GM21390 (cell line): ENCODE measurements around the gene EPB41L2.
"Not testable (repeated sequence)": the region's sequence is repeated elsewhere in the genome, so short reads cannot be mapped to it uniquely, and the experiment has no call there.

Experiments used
- ATAC-seq: cut with Tn5 transposase; IDR thresholded peaks from one replicate; pipeline ENCODE4 v1.9.1; 2021; ENCODE audit not compliant: unreplicated experiment

The EPB41L2 gene

GRCh38 chr6:131063028-131063763, at the start of gene EPB41L2:
EPB41L2 (minus strand) TSS chr6:131063245; CDS start chr6:130956485, 106,760 bp downstream.
- ATAC-seq, result peak; percentile 72

DNA sequence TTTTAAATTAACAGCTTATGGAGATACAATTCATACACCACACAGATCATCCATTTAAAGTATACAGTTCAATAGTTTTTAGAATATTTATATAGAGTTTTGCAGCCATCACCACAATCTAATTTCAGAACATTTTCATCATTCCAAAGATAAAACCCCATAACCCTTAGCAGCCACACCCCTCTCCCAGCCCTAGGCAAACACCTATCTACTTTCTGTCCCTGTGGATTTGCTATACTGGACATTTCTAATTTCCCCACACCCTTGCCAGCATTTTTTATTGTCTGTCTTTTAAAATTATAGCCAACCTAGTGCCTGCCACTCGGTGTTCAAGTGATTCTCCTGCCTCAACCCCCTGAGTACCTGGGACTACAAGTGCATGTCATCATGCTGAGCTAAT, 49.2 kb upstream of the EPB41L2 start:
- ATAC-seq, result no peak

DNA sequence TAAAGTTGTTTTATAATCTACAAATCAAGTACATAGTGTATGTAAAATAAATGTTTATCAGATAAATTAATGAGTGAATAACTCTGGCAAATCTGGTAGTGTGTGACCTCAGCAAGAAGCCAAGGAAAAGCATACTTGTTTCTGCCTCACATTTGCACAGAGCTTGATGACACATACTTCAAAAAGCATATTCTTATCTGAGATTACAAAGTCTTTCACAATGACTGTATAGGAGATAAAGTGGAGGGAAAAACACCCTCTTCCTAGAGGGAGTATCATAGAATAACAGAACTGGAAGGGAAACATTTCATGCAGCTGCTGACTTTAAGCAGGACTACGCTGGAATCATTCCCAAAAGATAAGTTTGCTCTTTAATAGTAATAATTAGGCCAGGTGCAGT, 44.1 kb upstream of the EPB41L2 start:
- ATAC-seq, result no peak

DNA sequence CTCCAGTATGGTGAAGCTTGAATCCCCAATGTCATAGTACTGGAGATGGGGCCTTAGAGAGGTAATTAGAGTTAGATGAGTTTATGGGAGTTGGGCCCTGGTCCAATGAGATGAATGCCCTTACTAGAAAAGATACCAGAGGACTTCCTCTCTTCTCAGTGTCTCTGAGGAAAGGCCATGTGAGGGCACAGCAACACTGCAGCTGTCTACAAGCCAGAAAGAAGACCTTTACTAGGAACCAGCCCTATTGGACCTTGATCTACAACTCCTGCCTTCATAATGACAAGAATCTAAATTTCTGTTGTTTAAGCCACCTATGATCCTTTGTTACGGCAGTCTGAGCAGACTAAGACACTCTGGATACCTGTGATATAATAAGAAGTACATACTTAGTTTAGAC, 40.9 kb upstream of the EPB41L2 start:
- ATAC-seq, result no peak

DNA sequence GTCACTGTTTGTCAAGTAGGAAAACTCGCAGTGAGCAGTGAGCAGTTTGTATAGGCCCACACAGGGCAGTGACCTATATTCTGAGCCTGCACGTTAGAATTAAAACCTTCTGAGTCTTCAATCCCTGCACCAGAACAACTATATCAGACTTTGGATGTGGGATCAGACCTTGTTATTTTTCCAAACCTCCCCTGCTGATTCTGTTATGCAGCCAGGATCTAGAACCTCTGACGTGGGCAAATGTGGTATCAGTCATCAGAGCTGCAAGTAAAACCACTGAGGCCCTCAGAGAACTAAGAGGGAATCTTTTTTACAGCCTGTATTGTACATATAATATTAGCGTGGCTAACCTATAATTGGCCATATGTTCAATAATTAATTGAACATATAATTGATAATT, 40.3 kb upstream of the EPB41L2 start:
- ATAC-seq, result no peak

- ATAC-seq, result no peak
Observed at GRCh38 chr6:131101911-131102680, 39.1 kb upstream of the EPB41L2 start.

DNA sequence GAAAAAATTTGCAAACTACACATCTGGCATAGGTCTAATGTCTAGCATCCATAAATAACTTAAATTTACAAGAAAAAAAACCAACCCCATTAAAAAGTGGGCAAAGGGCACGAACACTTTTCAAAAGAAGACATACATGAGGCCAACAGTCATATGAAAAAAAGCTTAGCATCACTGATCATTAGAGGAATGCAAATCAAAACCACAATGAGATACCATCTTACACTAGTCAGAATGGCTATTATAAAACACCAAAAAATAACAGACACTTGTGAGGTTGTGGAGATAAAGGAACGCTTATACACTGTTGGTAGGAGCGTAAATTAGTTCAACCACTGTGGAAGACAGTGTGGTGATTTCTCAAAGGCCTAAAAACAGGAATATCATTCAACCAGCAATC, 33.7 kb upstream of the EPB41L2 start:
- no peak for ATAC-seq

- no peak for ATAC-seq
Observed at GRCh38 chr6:131093334-131093733, 30.3 kb upstream of the EPB41L2 start.

DNA sequence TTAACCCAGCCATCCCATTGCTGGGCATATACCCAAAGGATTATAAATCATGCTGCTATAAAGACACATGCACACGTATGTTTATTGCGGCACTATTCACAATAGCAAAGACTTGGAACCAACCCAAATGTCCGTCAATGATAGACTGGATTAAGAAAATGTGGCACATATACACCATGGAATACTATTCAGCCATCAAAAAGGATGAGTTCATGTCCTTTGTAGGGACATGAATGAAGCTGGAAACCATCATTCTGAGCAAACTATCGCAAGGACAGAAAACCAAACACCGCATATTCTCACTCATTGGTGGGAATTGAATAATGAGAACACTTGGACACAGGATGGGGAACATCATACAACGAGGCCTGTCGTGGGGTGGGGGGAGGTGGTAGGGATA, 28.9 kb upstream of the EPB41L2 start:
- ATAC-seq, result not testable (repeated sequence)

- not testable (repeated sequence) for ATAC-seq
Observed at GRCh38 chr6:131090339-131090738, 27.3 kb upstream of the EPB41L2 start.

DNA sequence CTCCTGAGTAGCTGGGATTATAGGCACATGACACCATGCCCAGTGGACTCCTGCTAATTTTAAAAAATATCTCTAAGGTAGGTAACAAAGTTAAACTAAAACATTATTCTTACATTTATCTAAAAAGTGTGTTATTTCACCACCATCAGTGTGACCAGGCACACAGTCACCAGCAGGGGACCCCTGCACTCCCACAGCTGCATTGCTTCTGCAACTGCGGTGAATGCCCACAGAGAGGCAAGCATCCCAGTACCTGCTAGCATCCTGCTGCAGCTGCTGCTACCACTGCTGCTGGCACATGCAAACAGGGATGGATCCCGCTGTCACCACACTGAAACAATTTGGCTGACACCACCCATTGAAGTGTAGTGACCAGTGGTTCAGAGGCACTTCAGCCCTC, 21.9 kb upstream of the EPB41L2 start:
- ATAC-seq, result no peak

GRCh38 chr6:131083687-131084086, 20.6 kb upstream of the EPB41L2 start:
- ATAC-seq, result no peak

DNA sequence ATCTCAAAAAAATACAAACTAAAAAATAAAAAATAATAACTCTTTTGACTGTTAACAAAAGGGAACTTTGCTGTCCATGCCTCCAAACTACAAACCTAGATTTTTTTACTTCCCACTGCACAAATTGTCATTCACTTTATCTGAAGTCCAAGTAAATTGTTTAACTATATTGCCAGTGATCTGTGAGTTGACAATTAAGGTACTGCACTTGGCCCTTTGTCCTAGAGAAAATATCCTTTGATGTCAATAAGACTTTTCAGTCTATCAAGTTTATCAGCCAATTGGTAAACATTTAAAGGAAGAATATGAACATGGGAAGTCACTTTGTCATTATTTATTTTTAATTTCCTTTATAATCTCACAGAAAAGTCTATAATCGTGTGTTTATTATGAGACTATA, 19.3 kb upstream of the EPB41L2 start:
- no peak for ATAC-seq

- ATAC-seq, result no peak
Observed at GRCh38 chr6:131080084-131080483, 17.0 kb upstream of the EPB41L2 start.

DNA sequence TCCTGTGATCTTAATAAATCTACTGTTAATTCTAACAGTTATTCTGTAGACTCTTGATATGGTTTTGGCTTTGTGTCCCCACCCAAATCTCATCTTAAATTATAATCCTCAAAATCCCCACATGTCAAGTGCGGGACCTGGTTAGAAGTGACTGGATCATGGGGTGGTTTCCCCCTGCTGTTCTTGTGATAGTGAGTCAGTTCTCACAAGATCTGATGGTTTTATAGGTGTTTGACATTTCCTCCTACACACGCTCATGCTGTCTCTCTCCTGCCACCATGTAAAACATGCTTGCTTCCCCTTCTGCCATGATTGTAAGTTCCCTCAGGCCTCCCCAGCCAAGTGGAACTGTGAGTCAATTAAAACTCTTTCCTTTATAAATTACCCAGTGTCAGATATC, 10.5 kb upstream of the EPB41L2 start:
- no peak for ATAC-seq

- no peak for ATAC-seq
Observed at GRCh38 chr6:131070061-131070460, 7.0 kb upstream of the EPB41L2 start.

DNA sequence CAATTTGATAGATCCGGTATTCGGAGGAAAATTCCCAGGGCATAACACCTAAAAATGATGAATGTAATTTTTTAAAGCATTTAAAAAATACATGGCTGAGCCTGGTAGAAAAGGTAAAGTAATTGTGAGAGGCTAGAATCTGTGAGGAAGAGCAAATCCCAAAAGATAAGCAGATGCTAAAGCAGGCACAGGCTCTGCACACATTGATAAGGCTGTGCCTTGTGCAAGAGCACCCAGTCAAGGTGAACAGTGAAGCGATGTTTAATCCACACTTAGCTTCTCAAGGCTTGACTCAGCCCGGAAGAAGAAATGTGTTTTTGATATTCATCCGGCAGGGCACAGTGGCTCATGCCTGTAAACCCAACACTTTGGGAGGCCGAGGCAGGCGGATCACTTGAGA, 5.1 kb upstream of the EPB41L2 start:
- no peak for ATAC-seq

DNA sequence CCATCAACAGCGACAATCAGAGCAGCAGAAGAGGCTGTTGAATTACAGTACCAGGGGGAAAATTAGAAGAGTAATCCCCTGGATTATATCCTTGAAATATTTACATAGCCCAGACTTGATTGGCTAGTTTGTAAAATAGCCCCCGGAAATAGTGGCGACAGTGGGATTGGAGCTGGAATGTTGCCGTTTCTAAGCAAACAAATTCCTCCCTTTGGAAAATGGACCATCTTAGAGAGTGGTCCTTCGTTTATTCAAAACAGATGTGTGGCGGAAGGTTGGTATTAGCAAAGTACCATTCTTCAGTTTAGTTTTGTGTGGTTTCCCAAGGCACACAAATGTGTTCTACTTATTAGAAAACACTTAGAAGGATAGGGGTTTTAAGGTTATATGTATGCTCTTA, 4.5 kb upstream of the EPB41L2 start:
- ATAC-seq, result no peak

DNA sequence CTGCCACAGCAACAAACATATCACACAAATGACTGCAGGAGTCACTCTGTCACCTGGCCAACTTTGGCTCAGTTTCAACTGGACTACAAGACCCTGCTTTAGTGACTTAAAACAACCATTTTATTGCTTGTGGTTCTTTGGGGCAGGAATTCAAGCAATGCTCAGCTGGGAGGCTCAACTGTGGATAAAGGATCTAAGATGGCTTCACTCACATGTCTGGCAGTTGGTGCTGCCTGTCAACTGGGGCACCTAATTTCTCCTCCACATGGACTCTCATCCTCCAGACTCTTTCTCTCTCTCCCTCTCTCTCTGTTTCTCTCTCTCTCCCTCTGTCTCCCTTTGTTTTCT, 2.8 kb upstream of the EPB41L2 start:
- no peak for ATAC-seq

- no peak for ATAC-seq
Observed at GRCh38 chr6:131065112-131065823, 2.2 kb upstream of the EPB41L2 start.

DNA sequence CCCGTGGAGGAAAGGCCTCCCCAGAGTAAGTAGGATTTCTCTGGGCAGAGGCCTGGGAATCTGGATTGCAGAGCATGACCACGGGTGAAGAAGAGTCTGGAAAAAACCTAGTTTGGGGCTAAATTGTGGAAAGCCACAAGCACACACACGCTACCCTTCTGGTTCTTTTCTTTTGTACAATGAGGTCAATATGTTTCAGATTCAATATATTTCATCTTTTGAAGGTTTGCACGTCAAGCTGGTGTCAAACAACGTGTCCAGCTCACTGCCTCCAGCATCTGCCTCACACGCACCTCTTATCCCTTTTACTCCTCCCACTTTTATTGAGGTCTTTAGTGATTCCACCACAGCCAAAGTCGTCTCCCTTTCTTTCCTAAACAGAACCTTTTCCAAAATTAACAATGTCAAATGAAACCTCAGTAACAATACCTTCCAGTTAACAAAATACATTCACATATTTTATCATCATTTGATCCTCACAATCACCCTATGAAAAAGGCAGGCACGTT, 773 bp upstream of the EPB41L2 start:
- ATAC-seq, result no peak
